GM19238 (cell line): Measurements from ENCODE around the gene CCDC177.

Source experiments
- DNase-seq: peaks from one replicate; pipeline ENCODE4 v3.0.0; 2011; ENCODE audit warnings: low spot score; ENCODE audit not compliant: insufficient read length

CCDC177 gene

DNA sequence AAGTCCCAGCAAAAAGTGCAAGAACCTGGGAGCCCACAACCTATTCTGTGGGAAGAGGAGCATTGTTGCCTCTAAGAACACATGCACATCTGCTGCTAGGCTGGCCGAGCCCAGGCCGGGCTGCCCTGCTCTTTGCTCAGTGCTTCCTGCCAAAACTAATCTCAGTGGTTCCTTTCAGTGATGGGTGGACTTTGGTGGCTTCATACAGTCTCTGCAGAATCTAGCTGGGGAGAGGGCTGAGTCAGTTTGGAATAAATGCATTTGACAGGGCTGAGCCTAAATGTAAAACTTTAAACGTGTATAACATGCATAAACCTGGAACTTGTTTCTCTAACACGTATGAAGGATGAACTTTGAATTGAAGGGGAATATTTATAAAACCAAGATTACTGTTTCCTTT is 44.6 kb downstream of the CCDC177 start:
- DNase-seq, result no peak

DNA sequence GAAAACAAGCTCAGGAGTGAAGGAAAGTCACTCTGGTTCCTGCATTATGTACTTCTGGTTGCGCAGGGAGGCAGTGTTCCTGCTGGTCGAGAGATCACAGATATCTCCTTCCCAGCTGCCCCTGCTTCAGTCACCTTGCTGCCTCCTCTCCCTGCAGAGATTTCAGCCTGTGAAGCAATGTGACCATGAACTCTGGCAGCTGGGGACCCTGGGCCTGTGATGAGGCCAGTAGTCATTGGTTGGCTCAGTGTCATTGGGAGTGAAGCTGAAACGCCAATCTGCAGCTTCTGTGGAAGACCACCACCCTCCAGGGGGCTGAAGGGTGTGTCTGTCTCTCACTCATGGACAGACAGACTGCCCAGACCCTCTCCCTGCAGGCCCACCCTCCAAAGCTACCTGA is 45.1 kb downstream of the CCDC177 start:
- no peak for DNase-seq

DNA sequence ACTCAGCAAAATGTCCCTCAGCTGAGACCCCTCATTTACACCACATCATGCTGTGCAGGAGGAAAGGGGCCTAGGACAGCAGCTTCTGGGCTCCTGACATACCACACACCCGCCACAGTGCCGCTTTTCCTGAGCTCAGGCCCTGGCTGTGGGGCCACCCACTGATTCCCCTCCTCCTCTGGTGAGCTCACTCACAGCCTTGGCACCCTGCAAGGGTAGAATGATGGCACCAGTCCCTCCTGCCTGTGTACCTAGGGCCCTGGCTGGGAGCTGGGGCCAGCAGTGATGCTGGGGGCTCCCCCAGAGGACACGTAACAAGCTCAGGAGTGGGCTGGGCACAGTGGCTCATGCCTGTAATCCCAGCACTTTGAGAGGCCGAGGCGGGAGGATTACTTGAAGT is 45.7 kb downstream of the CCDC177 start:
- DNase-seq, result no peak

DNA sequence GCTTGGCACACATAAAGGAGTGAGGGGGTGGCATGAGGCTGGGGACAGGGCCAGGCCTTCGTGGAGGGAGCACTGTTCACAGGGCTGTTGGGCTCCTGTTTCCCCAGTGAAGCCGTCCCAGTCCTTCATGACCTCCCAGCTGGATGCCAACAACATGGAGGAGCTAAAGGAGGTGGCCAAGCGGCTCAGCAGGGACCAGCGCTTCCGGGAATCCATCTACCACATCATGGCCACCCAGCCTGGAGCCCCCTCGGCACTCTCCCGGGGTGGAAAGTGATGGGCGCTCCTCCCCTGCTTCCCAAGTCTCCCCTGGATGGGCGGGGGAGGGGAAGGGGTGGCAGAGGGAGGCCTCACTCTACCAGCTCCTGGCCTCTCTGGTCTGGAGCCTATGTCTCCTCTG is 46.5 kb downstream of the CCDC177 start:
- no peak for DNase-seq

DNA sequence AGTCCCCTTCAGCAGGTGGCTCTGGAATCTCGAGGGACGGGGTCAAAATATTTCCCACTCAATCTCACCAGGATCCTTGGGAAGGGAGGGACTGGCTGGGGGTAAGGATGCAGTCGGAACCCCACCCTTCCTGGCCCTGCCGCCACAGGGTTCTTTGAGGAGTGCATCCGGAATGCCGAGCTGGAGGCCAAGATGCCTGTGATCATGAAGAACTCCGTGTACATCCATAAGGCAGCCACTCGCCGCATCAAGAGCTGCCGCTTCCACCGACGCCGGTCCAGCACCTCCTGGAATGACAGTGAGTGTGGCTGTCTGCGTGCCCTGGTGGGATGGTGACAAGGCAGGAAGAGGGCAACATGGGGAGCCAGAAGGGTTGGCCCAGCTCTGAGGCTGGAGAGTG is 47.0 kb downstream of the CCDC177 start:
- DNase-seq, result no peak

DNA sequence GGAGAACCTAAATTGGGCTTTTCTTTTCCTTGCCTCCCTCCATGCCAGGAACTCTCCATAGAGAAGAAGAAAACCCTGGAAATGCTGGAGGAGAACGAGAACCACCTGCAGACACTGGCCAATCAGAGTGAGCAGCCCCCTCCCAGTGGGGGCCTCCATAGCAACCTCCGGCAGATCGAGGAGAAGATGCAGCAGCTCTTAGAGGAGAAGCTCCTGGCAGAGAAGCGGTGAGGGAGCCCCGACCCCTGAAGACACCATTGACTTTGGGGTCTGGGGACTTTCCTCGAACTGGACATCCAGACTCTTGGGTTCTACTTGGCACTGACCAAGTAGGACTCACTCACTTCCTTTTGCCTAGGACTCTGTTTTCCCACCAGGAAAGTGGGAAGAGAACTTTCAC is 48.8 kb downstream of the CCDC177 start:
- DNase-seq, result no peak

DNA sequence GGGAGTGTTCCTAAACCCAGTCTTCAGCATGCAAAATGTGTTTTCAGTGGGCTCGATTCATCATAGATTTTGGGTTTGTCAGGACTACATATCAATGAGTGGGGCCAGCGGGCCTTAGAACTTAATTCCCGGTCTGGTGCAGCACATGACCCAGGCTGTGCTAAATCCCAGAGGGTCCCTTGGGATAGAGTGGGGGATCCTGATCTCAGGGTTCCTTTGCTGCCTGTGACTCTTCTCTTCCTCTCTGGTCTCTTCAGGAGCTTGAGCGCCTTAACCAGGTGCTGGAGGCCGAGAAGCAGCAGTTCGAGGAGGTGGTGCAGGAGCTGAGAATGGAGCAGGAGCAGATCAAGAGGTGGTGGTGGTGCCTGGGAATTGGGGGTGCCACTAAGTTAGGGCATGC is 52.6 kb downstream of the CCDC177 start:
- no peak for DNase-seq
